ENCODE results near the gene C5orf58.

DNA sequence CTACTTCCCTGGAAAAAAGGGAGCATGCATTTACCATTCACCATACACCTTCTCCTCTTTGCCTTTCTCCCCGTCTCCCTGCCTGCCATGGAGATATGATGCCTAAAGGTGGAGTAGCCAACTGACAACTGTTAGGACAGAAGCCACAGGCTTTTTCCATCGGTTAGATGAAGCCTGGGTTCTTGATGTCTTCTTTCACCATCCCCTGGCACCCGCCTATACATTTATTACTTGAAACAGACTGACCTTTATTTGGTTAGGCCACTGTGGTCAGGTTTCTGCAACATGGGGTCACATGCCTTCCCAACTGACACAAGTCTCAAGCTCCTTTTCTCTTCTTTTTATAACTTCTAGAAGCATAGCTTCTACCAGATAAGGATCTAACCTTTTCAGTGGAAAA lies 57.7 kb downstream of the C5orf58 start:
- no peak for TF ChIP-seq CTCF (IDR thresholded peaks at IDR 0.05)
- no peak for TF ChIP-seq POLR2A (IDR thresholded peaks at IDR 0.05)
- no peak for TF ChIP-seq POLR2AphosphoS5 (IDR thresholded peaks at IDR 0.05; ENCODE audit: insufficient read depth in 1 of 2, low read depth in 1 of 2)

All from vagina (tissue), 2 donors.